Caco-2 (cell line): ENCODE data around the gene PGGHG. TPM values are rescaled to one million over a fixed set of nuclear protein-coding genes. Genes with fewer than 3 reads are reported as not detected.
A peak's percentile ranks its signal among the peaks of the same experiment; 100 is the strongest.

Experiments
- BruUV-seq: library from RNA; stranded (reverse); fragments of 400-500 nt; replicated peaks from 2 replicates; lab custom pipeline; 2021; lab: Mats Ljungman, UMichigan
- CTCF ChIA-PET: fragments of 300-600 bp; sonication (Branson Sonifier 250); formaldehyde crosslinking; loops from one replicate; lab custom pipeline; 2022; ENCODE audit warnings: antibody characterized with exemption; lab: Charles Lee
- POLR2A ChIA-PET: fragments of 300-600 bp; sonication (Branson Sonifier 250); formaldehyde crosslinking; loops from one replicate; lab custom pipeline; 2022; ENCODE audit warnings: antibody characterized with exemption; lab: Charles Lee
- DNase-seq, 2 experiments: peaks; one replicate each; pipeline versions ENCODE4 v3.0.0 to v3.0.0-alpha.2; 2020 to 2022
- H3K27me3 ChIP-seq: replicated peaks from 2 replicates; pipeline ENCODE4 v1.6.0; 2011; ENCODE audit warnings: low read length; ENCODE audit not compliant: control insufficient read depth, insufficient read depth
- H3K36me3 ChIP-seq: 2 replicates; pipeline ENCODE4 v1.5.1; 2011; ENCODE audit warnings: low read length; ENCODE audit not compliant: control insufficient read depth, insufficient read depth
- H3K4me1 ChIP-seq: fragments of 250-450 bp; sonication (Bioruptor Pico); 2 replicates; pipeline ENCODE4 v1.5.1; 2020; ENCODE audit warnings: mild to moderate bottlenecking
- H3K4me3 ChIP-seq: 2 replicates; pipeline ENCODE4 v1.5.1; 2011; ENCODE audit warnings: low read depth, mild to moderate bottlenecking, control low read depth, low read length
- H3K9me3 ChIP-seq: fragments of 250-450 bp; sonication (Bioruptor Pico); 2 replicates; pipeline ENCODE4 v1.5.1; 2020; ENCODE audit warnings: mild to moderate bottlenecking, moderate library complexity
- H3K27ac Mint-ChIP-seq: one replicate; pipeline ENCODE4 v1.8.0; 2022; ENCODE audit warnings: mixed read lengths; ENCODE audit not compliant: unreplicated experiment
- H3K27me3 Mint-ChIP-seq: one replicate; pipeline ENCODE4 v1.8.0; 2022; ENCODE audit warnings: mixed read lengths; ENCODE audit not compliant: insufficient read depth, unreplicated experiment
- H3K36me3 Mint-ChIP-seq: one replicate; pipeline ENCODE4 v1.8.0; 2022; ENCODE audit warnings: mild to moderate bottlenecking, mixed read lengths; ENCODE audit not compliant: insufficient read depth, unreplicated experiment
- H3K4me1 Mint-ChIP-seq: one replicate; pipeline ENCODE4 v1.8.0; 2022; ENCODE audit warnings: low read depth, mixed read lengths; ENCODE audit not compliant: unreplicated experiment
- H3K4me3 Mint-ChIP-seq: one replicate; pipeline ENCODE4 v1.8.0; 2022; ENCODE audit warnings: mild to moderate bottlenecking, moderate library complexity, mixed read lengths; ENCODE audit not compliant: unreplicated experiment
- H3K9me3 Mint-ChIP-seq: one replicate; pipeline ENCODE4 v1.8.0; 2022; ENCODE audit warnings: mixed read lengths; ENCODE audit not compliant: unreplicated experiment
- intact Hi-C: fragments of 100-400 bp; cut with micrococcal nuclease; formaldehyde crosslinking; loops from one replicate; pipeline ENCODE4 v1.10.0; 2022; ENCODE audit not compliant: unreplicated experiment
- total RNA-seq: library from RNA; stranded (reverse); gene quantifications from 2 replicates; pipeline ENCODE4 v1.2.3, GENCODE V29; 2022
- TF ChIP-seq, protein P1 (sequence below), 2 experiments: fragments of 200-600 bp in 1 of 2; IDR thresholded peaks; 1 replicate in 1 of 2; 2 replicates in 1 of 2; pipeline versions ENCODE4 v1.5.1 to v1.8.0; 2011 to 2022; ENCODE audit warnings: antibody characterized with exemption in 1 of 2, control low read depth in 1 of 2, inconsistent platforms in 1 of 2, low read depth in 1 of 2, low read length in 1 of 2, mild to moderate bottlenecking in 1 of 2, moderate library complexity in 1 of 2; ENCODE audit not compliant: insufficient read depth in 1 of 2, severe bottlenecking in 1 of 2, unreplicated experiment in 1 of 2

Gene PGGHG
- total RNA-seq, 1 experiment from 2014 or later, result 59.6 TPM

DNA sequence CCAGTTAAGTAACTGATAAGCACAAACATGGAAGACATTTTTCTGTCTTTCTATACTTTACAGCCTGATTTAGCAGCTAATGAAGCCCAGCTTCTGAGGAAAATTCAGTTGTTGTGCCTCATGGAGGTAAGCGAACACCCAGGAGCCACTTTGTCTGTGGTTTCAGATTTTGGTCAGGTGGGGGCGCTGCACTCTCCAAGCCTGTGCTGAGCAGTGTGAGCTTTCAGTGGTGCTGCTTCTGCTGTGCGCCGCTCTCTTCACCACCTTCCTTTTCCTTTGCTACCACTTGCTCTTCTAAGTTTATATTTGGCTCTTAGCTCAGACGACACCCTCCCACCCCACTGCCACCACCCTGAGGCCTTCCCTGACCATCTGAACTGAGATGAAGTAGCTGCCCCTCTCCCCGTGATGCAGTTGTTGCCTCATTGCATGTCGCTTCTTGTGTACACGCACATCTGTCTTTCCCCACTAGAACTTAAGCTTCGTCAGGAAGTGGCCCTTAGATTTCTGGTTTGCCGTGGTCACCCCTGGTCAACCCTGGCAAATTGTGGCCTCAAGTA is 38.1 kb upstream of the PGGHG start:
- no peaks in the 10 kb centered on the region for H3K27me3 Mint-ChIP-seq
- no TSS peak for BruUV-seq
- H3K4me3 ChIP-seq, result no peak overlapping the region
- ChIA-PET POLR2A (interaction anchor here (0.5 to 1.2 kb wide), 4 partner anchors 34 to 143 kb away, joined by 3 to 7 read pairs (median 5); partner anchors contain the start of genes BET1L, PKP3 and RIC8A), CTCF (interaction anchor here (0.5 to 1.5 kb wide), 20 partner anchors 8 to 594 kb away, joined by 3 to 15 read pairs (median 4); partner anchors contain the start of genes ANO9, BET1L and RIC8A)
- H3K27me3 ChIP-seq, result no peaks in the 10 kb centered on the region
- no peak overlapping the region for H3K4me3 Mint-ChIP-seq
- H3K4me1 Mint-ChIP-seq, result no peaks in the 10 kb centered on the region
- no peak overlapping the region for H3K27ac Mint-ChIP-seq
- TF ChIP-seq, protein P1, sequence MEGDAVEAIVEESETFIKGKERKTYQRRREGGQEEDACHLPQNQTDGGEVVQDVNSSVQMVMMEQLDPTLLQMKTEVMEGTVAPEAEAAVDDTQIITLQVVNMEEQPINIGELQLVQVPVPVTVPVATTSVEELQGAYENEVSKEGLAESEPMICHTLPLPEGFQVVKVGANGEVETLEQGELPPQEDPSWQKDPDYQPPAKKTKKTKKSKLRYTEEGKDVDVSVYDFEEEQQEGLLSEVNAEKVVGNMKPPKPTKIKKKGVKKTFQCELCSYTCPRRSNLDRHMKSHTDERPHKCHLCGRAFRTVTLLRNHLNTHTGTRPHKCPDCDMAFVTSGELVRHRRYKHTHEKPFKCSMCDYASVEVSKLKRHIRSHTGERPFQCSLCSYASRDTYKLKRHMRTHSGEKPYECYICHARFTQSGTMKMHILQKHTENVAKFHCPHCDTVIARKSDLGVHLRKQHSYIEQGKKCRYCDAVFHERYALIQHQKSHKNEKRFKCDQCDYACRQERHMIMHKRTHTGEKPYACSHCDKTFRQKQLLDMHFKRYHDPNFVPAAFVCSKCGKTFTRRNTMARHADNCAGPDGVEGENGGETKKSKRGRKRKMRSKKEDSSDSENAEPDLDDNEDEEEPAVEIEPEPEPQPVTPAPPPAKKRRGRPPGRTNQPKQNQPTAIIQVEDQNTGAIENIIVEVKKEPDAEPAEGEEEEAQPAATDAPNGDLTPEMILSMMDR (IDR thresholded peaks at IDR 0.05; ENCODE audit: insufficient read depth in 1 of 2, low read depth in 1 of 2, low read length in 1 of 2, severe bottlenecking in 1 of 2, unreplicated experiment in 1 of 2), result peak; percentile 54 to 66
- DNase-seq, result peak; percentile 57 to 73
- intact Hi-C loops, result no loop called here
- peaks cover 6% of the 10 kb centered on the region for H3K9me3 Mint-ChIP-seq
- H3K9me3 ChIP-seq, result no peaks in the 10 kb centered on the region
- no peaks in the 10 kb centered on the region for H3K4me1 ChIP-seq
- H3K36me3 ChIP-seq, result peaks cover 5% of the 10 kb centered on the region
- peaks cover 76% of the 10 kb centered on the region for H3K36me3 Mint-ChIP-seq

DNA sequence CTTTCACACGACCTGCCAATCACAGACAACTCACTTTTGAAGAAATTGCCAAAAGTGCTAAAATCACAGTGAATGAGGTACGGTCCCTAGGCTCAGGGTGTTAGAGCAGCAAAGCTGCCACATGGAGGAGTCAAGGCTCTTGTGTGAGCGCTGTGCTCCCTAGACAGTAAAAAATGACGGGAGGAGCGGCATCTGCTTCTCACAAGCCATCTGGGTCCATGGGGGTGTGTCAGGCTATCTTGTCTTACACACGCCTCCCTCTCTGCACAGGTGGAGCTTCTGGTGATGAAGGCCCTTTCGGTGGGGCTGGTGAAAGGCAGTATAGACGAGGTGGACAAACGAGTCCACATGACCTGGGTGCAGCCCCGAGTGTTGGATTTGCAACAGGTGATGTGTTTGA is 37.4 kb upstream of the PGGHG start:
- no peaks in the 10 kb centered on the region for H3K9me3 ChIP-seq
- POLR2A ChIA-PET, result interaction anchor here (0.8 to 1.2 kb wide), 3 partner anchors 10 to 142 kb away, joined by 3 to 7 read pairs (median 5); partner anchors contain the start of gene PKP3
- no peaks in the 10 kb centered on the region for H3K4me1 Mint-ChIP-seq
- CTCF ChIA-PET, result interaction anchor here (1.2 to 1.5 kb wide), 3 partner anchors 14 to 54 kb away, joined by 3 to 7 read pairs (median 6); no protein-coding TSS in a partner anchor
- DNase-seq, result no peak
- H3K27me3 Mint-ChIP-seq, result no peaks in the 10 kb centered on the region
- no TSS peak for BruUV-seq
- H3K4me3 Mint-ChIP-seq, result no peak overlapping the region
- H3K4me3 ChIP-seq, result no peak overlapping the region
- H3K27me3 ChIP-seq, result no peaks in the 10 kb centered on the region
- intact Hi-C loops, result no loop called here
- no peak overlapping the region for H3K27ac Mint-ChIP-seq
- peaks cover 71% of the 10 kb centered on the region for H3K36me3 Mint-ChIP-seq
- H3K4me1 ChIP-seq, result no peaks in the 10 kb centered on the region
- peaks cover 9% of the 10 kb centered on the region for H3K9me3 Mint-ChIP-seq
- H3K36me3 ChIP-seq, result peaks cover 5% of the 10 kb centered on the region
- TF ChIP-seq, protein P1 (IDR thresholded peaks at IDR 0.05; ENCODE audit: insufficient read depth in 1 of 2, low read depth in 1 of 2, low read length in 1 of 2, severe bottlenecking in 1 of 2, unreplicated experiment in 1 of 2), result no peak

DNA sequence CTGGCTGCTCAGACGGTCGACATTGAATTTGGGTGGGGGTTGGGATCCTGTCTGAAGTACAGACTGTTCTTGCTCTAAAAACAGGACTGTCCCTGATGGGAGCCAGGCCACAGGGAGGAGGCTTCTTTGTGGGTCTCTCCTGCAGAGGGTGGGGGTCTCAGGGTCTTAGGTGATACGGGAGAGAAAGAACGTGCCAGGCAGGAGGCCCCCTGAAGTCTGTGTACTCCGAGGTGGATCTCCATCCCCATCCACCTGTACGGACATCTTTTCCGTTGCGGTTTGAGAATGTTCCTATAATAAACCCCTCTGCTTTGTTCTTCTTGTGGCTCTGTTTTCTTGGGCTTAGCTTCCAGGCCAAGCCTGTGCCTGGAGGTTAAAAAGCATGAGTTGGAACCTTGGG is 36.3 kb upstream of the PGGHG start:
- Mint-ChIP-seq H3K4me3 (no peak overlapping the region), H3K36me3 (peaks cover 60% of the 10 kb centered on the region), H3K27ac (no peak overlapping the region), H3K9me3 (peaks cover 9% of the 10 kb centered on the region), H3K27me3 (no peaks in the 10 kb centered on the region), H3K4me1 (no peaks in the 10 kb centered on the region)
- BruUV-seq, result TSS peak; percentile 65
- Histone ChIP-seq H3K4me1 (no peaks in the 10 kb centered on the region), H3K27me3 (no peaks in the 10 kb centered on the region), H3K36me3 (peaks cover 5% of the 10 kb centered on the region), H3K4me3 (no peak overlapping the region), H3K9me3 (no peaks in the 10 kb centered on the region)
- no peak for DNase-seq
- ChIA-PET CTCF (no interaction called here), POLR2A (interaction anchor here (0.8 kb wide), 1 partner anchor 11 kb away, joined by 3 read pairs; no protein-coding TSS in a partner anchor)
- TF ChIP-seq, protein P1 (IDR thresholded peaks at IDR 0.05; ENCODE audit: insufficient read depth in 1 of 2, low read depth in 1 of 2, low read length in 1 of 2, severe bottlenecking in 1 of 2, unreplicated experiment in 1 of 2), result no peak
- intact Hi-C loops, result no loop called here
